Measurements from ENCODE around the gene CHN2. TPM values are rescaled to one million over a fixed set of nuclear protein-coding genes. Genes with fewer than 3 reads are reported as not detected.

The CHN2 gene
- total and polyA plus RNA-seq, 10 donors: 4.2 to 52.0 (median 28.5) TPM

DNA sequence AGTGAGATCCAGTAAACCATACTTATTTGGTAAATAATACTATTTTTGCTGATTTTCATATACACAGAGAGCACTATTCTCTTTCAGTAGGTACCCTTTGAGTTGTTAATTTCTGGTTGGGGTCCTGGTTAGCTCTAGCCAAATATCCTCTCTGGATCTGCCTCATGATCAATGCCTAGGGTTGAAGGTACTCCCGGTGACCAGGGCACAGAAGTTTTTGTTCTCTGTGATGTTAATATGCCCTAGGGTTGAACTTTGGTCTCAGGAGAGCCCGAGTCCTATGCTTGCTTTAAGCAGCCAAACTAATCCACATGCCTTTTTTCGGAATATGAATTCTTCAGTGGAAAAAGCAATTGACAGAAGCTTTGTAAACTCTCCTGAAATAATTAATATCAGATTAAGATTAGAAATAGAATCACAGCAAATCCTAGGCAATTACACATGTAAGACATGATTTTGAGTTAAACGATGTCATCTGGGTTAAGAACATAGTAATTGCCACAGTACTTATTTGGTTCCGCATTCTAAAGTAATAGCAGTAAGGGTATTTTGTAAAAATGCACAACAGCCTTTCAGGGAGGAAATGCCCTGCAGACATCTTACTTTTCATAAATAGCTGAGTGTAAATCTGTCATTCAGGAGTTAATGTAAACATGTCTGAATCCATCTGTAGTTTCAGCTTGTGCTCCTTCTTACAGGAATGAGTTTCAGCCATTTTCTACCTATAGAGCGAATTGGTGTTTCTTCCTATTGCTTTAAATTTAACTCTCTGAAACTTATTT lies 10.1 kb downstream of the CHN2 start:
- Histone ChIP-seq H3K4me3 (no peak overlapping the region), H3K4me1 (peaks cover 0 to 47% (median 16%) of the 10 kb centered on the region in 6 donors), H3K36me3 (no peaks in the 10 kb centered on the region), H3K27ac (no peak overlapping the region), H3K9me3 (no peaks in the 10 kb centered on the region), H3K27me3 (replicated peaks in 1 of 7) (no peaks in the 10 kb centered on the region)
- DNase-seq: no peak
- TF ChIP-seq POLR2AphosphoS5 (IDR thresholded peaks at IDR 0.05) (no peak), POLR2A (IDR thresholded peaks at IDR 0.05) (no peak), CTCF (IDR thresholded peaks at IDR 0.05 in 8 of 11, conservative IDR thresholded peaks at IDR 0.05 in 3 of 11) (no peak)
- 79 to 89% (median 86%) methylated on average over 6 of the region's 6 CpGs for WGBS, 5 donors
- intact Hi-C loops (cut with DNase I; ENCODE audit: low total_unique reads): no loop called here

DNA sequence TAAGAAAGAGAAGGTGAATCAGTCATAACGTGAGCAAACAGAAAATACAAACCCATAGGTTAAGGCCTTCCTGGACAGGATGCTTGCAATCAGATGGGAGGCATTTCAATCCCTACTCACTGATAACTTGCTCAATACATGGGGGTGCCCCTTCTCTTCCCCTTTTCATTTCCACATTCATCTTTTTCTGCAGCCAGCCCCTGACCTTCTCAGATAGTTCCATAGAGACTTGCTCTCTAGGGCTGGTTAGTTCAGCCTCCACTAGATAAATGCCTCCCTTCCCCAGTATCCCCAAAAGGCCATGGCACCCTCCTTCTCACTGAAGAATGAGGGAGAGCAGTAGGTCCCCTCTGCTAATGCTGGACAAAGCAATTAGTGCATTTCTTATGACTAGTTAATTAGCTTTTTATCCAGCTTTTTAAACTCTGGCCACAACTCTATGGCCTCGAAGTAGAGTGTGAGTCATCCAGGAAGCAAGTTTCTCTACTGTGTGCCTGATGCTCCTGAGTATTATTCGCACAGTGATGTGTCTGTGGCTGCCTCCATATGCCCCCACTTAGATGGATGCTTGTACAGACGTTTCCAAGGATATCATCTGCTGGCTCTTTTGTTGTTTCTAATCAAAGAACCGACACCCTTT lies 12.7 kb downstream of the CHN2 start:
- no peaks in the 10 kb centered on the region for H3K27me3 ChIP-seq (replicated peaks in 1 of 7)
- H3K36me3 ChIP-seq: no peaks in the 10 kb centered on the region

DNA sequence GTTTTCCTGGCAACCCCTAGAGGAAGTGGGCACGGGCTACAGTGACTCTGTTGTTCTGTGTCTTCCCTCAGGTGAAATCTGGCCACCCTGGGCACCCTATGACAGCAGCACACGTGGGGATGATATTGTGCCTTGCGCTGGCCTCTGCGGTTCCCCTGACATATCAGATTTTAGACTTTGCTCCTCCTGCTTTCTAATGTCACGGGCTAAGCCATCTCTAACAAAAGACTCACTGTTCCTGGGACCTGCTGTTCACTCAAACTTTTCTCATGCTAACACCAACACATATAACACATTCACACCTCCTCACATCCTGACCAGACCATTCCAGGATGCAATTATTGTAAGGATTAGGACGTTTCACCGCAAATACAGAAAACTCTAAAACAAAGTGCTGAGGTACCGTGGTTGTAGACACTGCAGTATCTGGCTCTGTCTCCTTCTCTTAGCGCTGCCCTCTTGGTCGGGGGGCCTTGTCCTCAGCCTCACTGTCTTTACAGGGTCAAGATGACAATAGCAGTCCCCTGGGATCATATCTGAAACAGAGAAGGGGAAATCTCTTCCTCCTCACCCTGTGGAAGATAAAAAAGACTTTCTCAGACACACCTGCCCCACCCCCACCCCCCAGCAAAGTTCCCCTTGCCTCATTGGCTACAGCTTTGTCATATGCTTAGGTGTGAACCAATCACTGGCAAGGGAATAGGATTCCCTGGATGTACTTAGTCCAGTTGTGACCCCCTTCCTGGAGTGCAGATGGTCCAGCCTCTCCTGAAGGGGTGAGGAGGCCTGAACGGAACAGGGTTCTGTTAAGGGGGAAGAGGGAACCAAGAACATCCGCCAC lies 14.1 kb downstream of the CHN2 start:
- H3K4me3 ChIP-seq: no peak overlapping the region
- 83 to 86% (median 83%) methylated on average over 12 of the region's 12 CpGs for WGBS, 5 donors
- H3K27ac ChIP-seq: no peak overlapping the region
- intact Hi-C loops (cut with DNase I; ENCODE audit: low total_unique reads): no loop called here
- H3K4me1 ChIP-seq: peaks cover 0 to 27% (median 8%) of the 10 kb centered on the region in 6 donors
- no peaks in the 10 kb centered on the region for H3K27me3 ChIP-seq (replicated peaks in 1 of 7)
- no peaks in the 10 kb centered on the region for H3K9me3 ChIP-seq
- H3K36me3 ChIP-seq: no peaks in the 10 kb centered on the region
- DNase-seq: no peak
- no peak for TF ChIP-seq POLR2AphosphoS5 (IDR thresholded peaks at IDR 0.05)
- no peak for TF ChIP-seq POLR2A (IDR thresholded peaks at IDR 0.05)
- TF ChIP-seq CTCF (IDR thresholded peaks at IDR 0.05 in 8 of 11, conservative IDR thresholded peaks at IDR 0.05 in 3 of 11): no peak

More for the DNA sequence above, 12.7 kb downstream of the CHN2 start:
- no peak overlapping the region for H3K4me3 ChIP-seq
- no peak for TF ChIP-seq CTCF (IDR thresholded peaks at IDR 0.05 in 8 of 11, conservative IDR thresholded peaks at IDR 0.05 in 3 of 11)
- TF ChIP-seq POLR2AphosphoS5 (IDR thresholded peaks at IDR 0.05): no peak
- TF ChIP-seq POLR2A (IDR thresholded peaks at IDR 0.05): no peak
- WGBS, 5 donors: 34 to 47% (median 44%) methylated on average over 5 of the region's 5 CpGs
- DNase-seq: no peak
- H3K27ac ChIP-seq: no peak overlapping the region
- no peaks in the 10 kb centered on the region for H3K9me3 ChIP-seq
- intact Hi-C loops (cut with DNase I; ENCODE audit: low total_unique reads): no loop called here
- peaks cover 0 to 40% (median 13%) of the 10 kb centered on the region in 6 donors for H3K4me1 ChIP-seq

Data from spleen (tissue), 11 donors.